H1 (cell line): ENCODE data around the gene SLAMF6. TPM values are rescaled to one million over a fixed set of nuclear protein-coding genes. Genes with fewer than 3 reads are reported as not detected.

Experiments used
- CTCF ChIA-PET: fragments of 300-600 bp; sonication (Branson Sonifier 250); formaldehyde crosslinking; loops from one replicate; lab custom pipeline; 2021; ENCODE audit not compliant: partially characterized antibody; lab: Charles Lee
- POLR2A ChIA-PET: fragments of 300-600 bp; sonication (Branson Sonifier 250); formaldehyde crosslinking; loops from one replicate; lab custom pipeline; 2021; ENCODE audit warnings: inconsistent platforms; ENCODE audit not compliant: partially characterized antibody; lab: Charles Lee
- DNase-seq, 2 experiments: peaks; one replicate each; pipeline versions ENCODE4 v3.0.0 to v3.0.0-alpha.2; 2010 to 2022; ENCODE audit warnings: low spot score in 2 of 2, low read depth in 1 of 2, mixed read lengths in 1 of 2
- FAIRE-seq: peaks from 2 replicates; lab custom pipeline; 2011; peaks lifted over from hg19 to GRCh38; lab: Jason Lieb, UNC
- H2AFZ ChIP-seq: 2 replicates; pipeline ENCODE4 v1.8.1; 2012; ENCODE audit warnings: low read length, inconsistent platforms
- H2AK5ac ChIP-seq: 2 replicates; pipeline ENCODE4 v1.6.1; 2013; ENCODE audit warnings: low read depth, low read length
- H2BK120ac ChIP-seq: replicated peaks from 2 replicates; pipeline ENCODE3; 2013; ENCODE audit warnings: low read depth, low read length, inconsistent platforms
- H2BK12ac ChIP-seq: 2 replicates; pipeline ENCODE4 v1.6.1; 2013; ENCODE audit warnings: low read depth, low read length
- H2BK15ac ChIP-seq: 2 replicates; pipeline ENCODE4 v1.6.1; 2013; ENCODE audit warnings: low read length
- H2BK20ac ChIP-seq: 2 replicates; pipeline ENCODE4 v1.6.1; 2013; ENCODE audit warnings: low read length
- H2BK5ac ChIP-seq: 2 replicates; pipeline ENCODE4 v1.6.1; 2013; ENCODE audit warnings: low read depth, low read length
- H3K14ac ChIP-seq: 2 replicates; pipeline ENCODE4 v1.6.1; 2013; ENCODE audit warnings: inconsistent platforms; ENCODE audit not compliant: insufficient read length
- H3K18ac ChIP-seq: 2 replicates; pipeline ENCODE4 v1.6.1; 2013; ENCODE audit warnings: low read length; ENCODE audit errors: extremely low read depth
- H3K23ac ChIP-seq: 2 replicates; pipeline ENCODE4 v1.6.1; 2013; ENCODE audit warnings: inconsistent platforms; ENCODE audit not compliant: insufficient read length
- H3K23me2 ChIP-seq: 2 replicates; pipeline ENCODE4 v1.6.1; 2013; ENCODE audit warnings: low read depth, low read length
- H3K27ac ChIP-seq: 2 replicates; pipeline ENCODE4 v1.6.1; 2011; ENCODE audit warnings: low read depth, low read length, inconsistent platforms
- H3K27me3 ChIP-seq, 4 experiments: replicated peaks in 1 of 4; 1 replicate in 1 of 4; 2 replicates in 3 of 4; pipeline versions ENCODE4 v1.6.1 to v1.8.1; 2011 to 2013; ENCODE audit warnings: low read length in 3 of 4, mild to moderate bottlenecking in 3 of 4, inconsistent platforms in 2 of 4, mixed read lengths in 2 of 4, moderate library complexity in 1 of 4; ENCODE audit not compliant: control insufficient read depth in 3 of 4, insufficient read depth in 3 of 4; ENCODE audit errors: extremely low read depth in 1 of 4
- H3K36me3 ChIP-seq, 4 experiments: 2 replicates each; pipeline versions ENCODE4 v1.6.1 to v1.8.1; 2011 to 2013; ENCODE audit warnings: mild to moderate bottlenecking in 4 of 4, low read length in 3 of 4, moderate library complexity in 2 of 4, control low read depth in 1 of 4, inconsistent platforms in 1 of 4; ENCODE audit not compliant: insufficient read depth in 4 of 4, control insufficient read depth in 2 of 4
- H3K4ac ChIP-seq: replicated peaks from 2 replicates; pipeline ENCODE3; 2013; ENCODE audit warnings: low read length, low read depth, mixed read lengths, inconsistent platforms; ENCODE audit not compliant: insufficient read length
- H3K4me1 ChIP-seq, 4 experiments: replicated peaks in 1 of 4; 1 replicate in 1 of 4; 2 replicates in 3 of 4; pipeline versions ENCODE4 v1.6.1 to v1.8.1; 2011 to 2013; ENCODE audit warnings: low read length in 3 of 4, inconsistent platforms in 2 of 4, mixed read lengths in 1 of 4; ENCODE audit not compliant: insufficient read depth in 4 of 4, control insufficient read depth in 3 of 4
- H3K4me2 ChIP-seq, 2 experiments: 2 replicates each; pipeline versions ENCODE4 v1.6.1 to v1.8.1; 2011 to 2013; ENCODE audit warnings: low read depth in 2 of 2, low read length in 2 of 2, control low read depth in 1 of 2, inconsistent platforms in 1 of 2, mild to moderate bottlenecking in 1 of 2; ENCODE audit not compliant: insufficient read depth in 1 of 2
- H3K4me3 ChIP-seq, 4 experiments: fragments of 200-600, 300-600 bp in 1 of 4; sonication (generic), shearing (Covaris generic), sonication (Bioruptor Twin) in 1 of 4; 2 replicates each; pipeline versions ENCODE4 v1.5.1 to v1.8.1; 2011 to 2016; ENCODE audit warnings: low read length in 4 of 4, low read depth in 3 of 4, control low read depth in 2 of 4, inconsistent platforms in 2 of 4, mild to moderate bottlenecking in 2 of 4, mixed read lengths in 1 of 4, moderate library complexity in 1 of 4; ENCODE audit not compliant: insufficient read depth in 2 of 4; ENCODE audit errors: extremely low read depth in 1 of 4
- H3K56ac ChIP-seq: replicated peaks from 2 replicates; pipeline ENCODE3; 2013; ENCODE audit warnings: low read depth, mild to moderate bottlenecking, mixed read lengths, low read length, inconsistent platforms; ENCODE audit not compliant: insufficient read length
- H3K79me1 ChIP-seq: 2 replicates; pipeline ENCODE4 v1.6.1; 2013; ENCODE audit warnings: low read depth, low read length, control low read depth
- H3K79me2 ChIP-seq, 2 experiments: 2 replicates each; pipeline versions ENCODE4 v1.6.1 to v1.8.1; 2012 to 2013; ENCODE audit warnings: low read length in 2 of 2, mild to moderate bottlenecking in 2 of 2, inconsistent platforms in 1 of 2; ENCODE audit not compliant: insufficient read depth in 2 of 2, control insufficient read depth in 1 of 2
- H3K9ac ChIP-seq, 4 experiments: replicated peaks in 1 of 4; 1 replicate in 1 of 4; 2 replicates in 3 of 4; pipeline versions ENCODE4 v1.6.1 to v1.8.1; 2011 to 2013; ENCODE audit warnings: low read depth in 3 of 4, low read length in 3 of 4, control low read depth in 2 of 4, mild to moderate bottlenecking in 2 of 4, moderate library complexity in 2 of 4, inconsistent platforms in 1 of 4; ENCODE audit errors: extremely low read depth in 1 of 4
- H3K9me3 ChIP-seq, 2 experiments: 2 replicates each; pipeline versions ENCODE4 v1.6.1 to v1.8.1; 2012 to 2013; ENCODE audit warnings: mild to moderate bottlenecking in 2 of 2, moderate library complexity in 2 of 2, control low read depth in 1 of 2, inconsistent platforms in 1 of 2, low read depth in 1 of 2, low read length in 1 of 2, mixed read lengths in 1 of 2; ENCODE audit not compliant: insufficient read depth in 2 of 2
- H4K20me1 ChIP-seq, 2 experiments: replicated peaks in 1 of 2; 2 replicates each; pipeline versions ENCODE3 to v1.8.1; 2011 to 2013; ENCODE audit warnings: inconsistent platforms in 2 of 2, low read length in 2 of 2, mild to moderate bottlenecking in 1 of 2; ENCODE audit not compliant: insufficient read depth in 2 of 2, control insufficient read depth in 1 of 2
- H4K5ac ChIP-seq: 2 replicates; pipeline ENCODE4 v1.6.1; 2013; ENCODE audit warnings: low read length, low read depth, mixed read lengths, inconsistent platforms; ENCODE audit not compliant: insufficient read length
- H4K8ac ChIP-seq: 2 replicates; pipeline ENCODE4 v1.8.0; 2013; ENCODE audit warnings: mild to moderate bottlenecking, moderate library complexity, low read length, inconsistent platforms; ENCODE audit not compliant: insufficient read depth; ENCODE audit errors: extremely low read depth
- H4K91ac ChIP-seq: replicated peaks from 2 replicates; pipeline ENCODE3; 2013; ENCODE audit warnings: low read length, mixed read lengths, inconsistent platforms; ENCODE audit not compliant: insufficient read length
- BACH1 ChIP-seq: IDR thresholded peaks from 2 replicates; pipeline ENCODE4 v1.6.1; 2012; ENCODE audit warnings: low read length, improper control_type of control experiment
- FOSL1 ChIP-seq: IDR thresholded peaks from 2 replicates; pipeline ENCODE4 v1.6.1; 2011; ENCODE audit warnings: mild to moderate bottlenecking, low read depth, low read length, moderate library complexity; ENCODE audit not compliant: insufficient read depth
- JUND ChIP-seq: IDR thresholded peaks from 2 replicates; pipeline ENCODE4 v1.6.1; 2011; ENCODE audit warnings: mild to moderate bottlenecking, improper control_type of control experiment, low read length
- MAFK ChIP-seq: IDR thresholded peaks from 2 replicates; pipeline ENCODE4 v1.6.1; 2012; ENCODE audit warnings: low read depth, mild to moderate bottlenecking, improper control_type of control experiment, low read length
- NANOG ChIP-seq: IDR thresholded peaks from 2 replicates; pipeline ENCODE4 v1.6.1; 2011; ENCODE audit warnings: low read length, low read depth, mild to moderate bottlenecking, inconsistent platforms; ENCODE audit not compliant: insufficient read depth, poor library complexity, severe bottlenecking
- NRF1 ChIP-seq: IDR thresholded peaks from 2 replicates; pipeline ENCODE4 v1.6.1; 2011; ENCODE audit warnings: mild to moderate bottlenecking, low read depth, low read length, improper control_type of control experiment
- POLR2A ChIP-seq, 2 experiments: IDR thresholded peaks; 1 replicate in 1 of 2; 2 replicates in 1 of 2; pipeline ENCODE4 v1.6.1; 2011; ENCODE audit warnings: low read depth in 2 of 2, low read length in 2 of 2, mild to moderate bottlenecking in 2 of 2; ENCODE audit errors: control extremely low read depth in 1 of 2
- POLR2AphosphoS5 ChIP-seq: IDR thresholded peaks from 2 replicates; pipeline ENCODE4 v1.6.1; 2011; ENCODE audit warnings: low read depth, low read length
- RAD21 ChIP-seq, 2 experiments: IDR thresholded peaks in 1 of 2; conservative IDR thresholded peaks in 1 of 2; 2 replicates each; pipeline ENCODE4 v1.6.1; 2011; ENCODE audit warnings: low read depth in 2 of 2, low read length in 2 of 2, improper control_type of control experiment in 1 of 2, inconsistent platforms in 1 of 2, mild to moderate bottlenecking in 1 of 2, moderate library complexity in 1 of 2
- SIX5 ChIP-seq: IDR thresholded peaks from 2 replicates; pipeline ENCODE4 v1.6.1; 2011; ENCODE audit warnings: mild to moderate bottlenecking, low read depth, low read length
- SP2 ChIP-seq: IDR thresholded peaks from 2 replicates; pipeline ENCODE4 v1.6.1; 2012; ENCODE audit warnings: mild to moderate bottlenecking, low read length, inconsistent platforms
- SP4 ChIP-seq: IDR thresholded peaks from 2 replicates; pipeline ENCODE4 v1.6.1; 2012; ENCODE audit warnings: low read length, inconsistent platforms
- SRF ChIP-seq: IDR thresholded peaks from 2 replicates; pipeline ENCODE4 v1.6.1; 2011; ENCODE audit warnings: mild to moderate bottlenecking, low read depth, low read length, moderate library complexity
- TAF1 ChIP-seq: IDR thresholded peaks from 2 replicates; pipeline ENCODE4 v1.6.1; 2011; ENCODE audit warnings: mild to moderate bottlenecking, low read depth, low read length
- TCF12 ChIP-seq: IDR thresholded peaks from 2 replicates; pipeline ENCODE4 v1.6.1; 2011; ENCODE audit warnings: low read depth, mild to moderate bottlenecking, low read length
- WGBS, 2 experiments: shearing (Covaris generic) in 1 of 2; methylation state at CpG; one replicate each; pipeline versions ENCODE4 v1.1.6 to v1.1.7; 2013 to 2015; ENCODE audit warnings: low lambda C conversion rate in 2 of 2, mixed read lengths in 2 of 2, inconsistent platforms in 1 of 2, low coverage in 1 of 2, missing lambda C conversion rate in 1 of 2; ENCODE audit not compliant: insufficient replicate concordance in 2 of 2, insufficient coverage in 1 of 2, insufficient read length in 1 of 2; ENCODE audit errors: extremely low coverage in 1 of 2, missing lambda C conversion rate in 1 of 2; 5-methylcytosine and 5-hydroxymethylcytosine counted together
- polyA plus RNA-seq, 7 experiments: library from polyadenylated mRNA; depleted of rRNA in 3 of 7; stranded (reverse) in 5 of 7; unstranded in 2 of 7; fragments of >200 nt in 5 of 7; fragments of 200-250 nt in 2 of 7; gene quantifications; 1 replicate in 5 of 7; 2 replicates in 1 of 7; 4 replicates in 1 of 7; pipeline versions ENCODE4 v1.2.1 to v1.2.3, GENCODE V29; 2011 to 2013; ENCODE audit warnings: missing spikeins in 2 of 7, mixed read lengths in 2 of 7
- total RNA-seq: library from RNA; stranded (reverse); fragmentation: NEBNext Ultra II Directional; extraction: Animal tissue kit (Norgen Biotek cat#: 25700); gene quantifications from 2 replicates; pipeline ENCODE4 v1.2.1, GENCODE V29; 2021
- TF ChIP-seq, protein P1 (sequence below): IDR thresholded peaks from 2 replicates; pipeline ENCODE4 v1.6.1; 2012; ENCODE audit warnings: inconsistent platforms

SLAMF6 gene
- total and polyA plus RNA-seq, 2 of the 8 experiments (the other 6 are each of a cell fraction or from before 2014, with no cell fraction given), result not detected

DNA sequence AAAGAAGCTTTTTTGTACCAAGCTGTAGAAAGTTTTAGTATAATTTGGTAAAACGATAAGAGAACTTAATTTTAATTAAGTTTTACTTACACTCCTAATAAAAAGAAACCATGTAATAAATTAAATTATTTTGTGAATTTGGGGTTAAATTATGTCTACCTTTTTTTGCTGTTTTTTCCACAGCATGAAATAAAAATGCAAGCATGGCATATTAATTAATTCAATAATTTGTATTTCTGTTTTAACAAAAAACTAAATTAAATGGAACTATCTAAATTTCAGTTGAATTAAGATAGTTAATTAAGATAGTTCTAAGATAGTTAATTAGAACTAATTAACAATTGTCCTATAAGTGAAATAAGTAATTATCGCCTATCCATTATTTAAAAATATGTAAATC lies 83.3 kb downstream of the SLAMF6 start:
- H4K91ac ChIP-seq, result no peak overlapping the region
- TF ChIP-seq POLR2AphosphoS5, result no peak
- no peak for TF ChIP-seq SRF
- no peak for TF ChIP-seq FOSL1
- no peak for TF ChIP-seq NANOG
- TF ChIP-seq MAFK, result no peak
- no peak for TF ChIP-seq NRF1
- TF ChIP-seq BACH1, result no peak
- TF ChIP-seq RAD21 (IDR thresholded peaks at IDR 0.05 in 1 of 2, conservative IDR thresholded peaks at IDR 0.05 in 1 of 2; ENCODE audit: low read depth in 2 of 2, low read length in 2 of 2), result no peak
- no peak for TF ChIP-seq SP4
- no peak for TF ChIP-seq SP2
- no peak for TF ChIP-seq TCF12
- TF ChIP-seq TAF1, result no peak
- no peak for TF ChIP-seq SIX5
- TF ChIP-seq POLR2A (IDR thresholded peaks at IDR 0.05; ENCODE audit: control extremely low read depth in 1 of 2, low read depth in 2 of 2, low read length in 2 of 2), result no peak
- TF ChIP-seq, protein P1, sequence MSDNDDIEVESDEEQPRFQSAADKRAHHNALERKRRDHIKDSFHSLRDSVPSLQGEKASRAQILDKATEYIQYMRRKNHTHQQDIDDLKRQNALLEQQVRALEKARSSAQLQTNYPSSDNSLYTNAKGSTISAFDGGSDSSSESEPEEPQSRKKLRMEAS, result no peak
- TF ChIP-seq JUND, result no peak
- no peak overlapping the region for H3K4ac ChIP-seq
- H3K4me2 ChIP-seq, result no peak overlapping the region
- H2BK15ac ChIP-seq, result no peak overlapping the region
- no peak overlapping the region for H2AFZ ChIP-seq
- no peak overlapping the region for H3K27ac ChIP-seq
- no peaks in the 10 kb centered on the region for H3K79me2 ChIP-seq
- H3K56ac ChIP-seq, result no peak overlapping the region
- 86% methylated on average over 2 of the region's 2 CpGs; no CpG with 5 or more reads in 1 of the 2 experiments for WGBS, 2 experiments
- H3K9ac ChIP-seq, result no peak overlapping the region
- H3K9me3 ChIP-seq, result no peaks in the 10 kb centered on the region
- POLR2A ChIA-PET, result no interaction called here
- H3K18ac ChIP-seq, result no peak overlapping the region
- no peak overlapping the region for H2BK20ac ChIP-seq
- FAIRE-seq, result no peak
- H3K23ac ChIP-seq, result no peak overlapping the region
- no peak overlapping the region for H2BK120ac ChIP-seq
- H2BK5ac ChIP-seq, result no peak overlapping the region
- H3K14ac ChIP-seq, result no peak overlapping the region
- H3K4me1 ChIP-seq, result peaks cover 0 to 3% (median 0%) of the 10 kb centered on the region in 4 experiments; a peak in 1 of 7 replicates
- no peaks in the 10 kb centered on the region for H3K36me3 ChIP-seq
- H4K5ac ChIP-seq, result no peak overlapping the region
- no peak overlapping the region for H3K4me3 ChIP-seq
- no peak overlapping the region for H2BK12ac ChIP-seq
- CTCF ChIA-PET, result interaction anchor here (0.5 to 1.2 kb wide), 4 partner anchors 12 to 411 kb away, joined by 3 read pairs; no protein-coding TSS in a partner anchor
- H3K79me1 ChIP-seq, result no peaks in the 10 kb centered on the region
- DNase-seq, result no peak
- no peak overlapping the region for H4K8ac ChIP-seq
- H3K27me3 ChIP-seq, result no peaks in the 10 kb centered on the region
- no peaks in the 10 kb centered on the region for H4K20me1 ChIP-seq
- H3K23me2 ChIP-seq, result no peaks in the 10 kb centered on the region
- H2AK5ac ChIP-seq, result no peak overlapping the region
